ENCODE results near the gene NARF.

Gene NARF

GRCh38 chr17:82446649-82447048 is 11.9 kb upstream of the NARF start:
- Histone ChIP-seq H2AK5ac (ENCODE audit: low read length) (no peak overlapping the region), H3K27ac (ENCODE audit: low read depth, low read length) (no peak overlapping the region), H3K79me1 (ENCODE audit: low read length) (no peaks in the 10 kb centered on the region), H3K23ac (ENCODE audit: low read length) (no peak overlapping the region), H3K4me2 (ENCODE audit: low read length) (no peak overlapping the region), H3K56ac (ENCODE audit: low read length) (no peak overlapping the region), H2BK5ac (ENCODE audit: low read length) (no peak overlapping the region), H3K79me2 (ENCODE audit: control insufficient read depth, insufficient read depth, low read length) (no peaks in the 10 kb centered on the region), H3K4me1 (ENCODE audit: control insufficient read depth, low read depth, low read length) (no peaks in the 10 kb centered on the region), H3K4ac (ENCODE audit: low read depth, low read length) (no peak overlapping the region), H3K4me3 (ENCODE audit: low read length) (no peak overlapping the region), H4K5ac (ENCODE audit: low read length) (no peak overlapping the region), H3K36me3 (ENCODE audit: control insufficient read depth, insufficient read depth, low read length) (no peaks in the 10 kb centered on the region), H2BK120ac (ENCODE audit: low read depth, low read length) (no peak overlapping the region), H3K9ac (ENCODE audit: low read length) (no peak overlapping the region), H3K27me3 (ENCODE audit: insufficient read depth, low read length, poor library complexity) (no peaks in the 10 kb centered on the region), H4K8ac (ENCODE audit: low read depth, low read length) (no peak overlapping the region), H2BK15ac (replicated peaks; ENCODE audit: low read depth) (no peak overlapping the region), H3K18ac (ENCODE audit: low read length) (no peak overlapping the region)
- no peak for DNase-seq
- no CpG with 5 or more reads among the region's 12 CpGs for WGBS (ENCODE audit: extremely low coverage, insufficient coverage, low lambda C conversion rate)

- no peak overlapping the region for H4K8ac ChIP-seq (ENCODE audit: low read depth, low read length)
- no peak overlapping the region for H3K4me3 ChIP-seq (ENCODE audit: low read length)
- no peak overlapping the region for H3K4ac ChIP-seq (ENCODE audit: low read depth, low read length)
- H3K27ac ChIP-seq (ENCODE audit: low read depth, low read length) = no peak overlapping the region
- H3K4me2 ChIP-seq (ENCODE audit: low read length) = no peak overlapping the region
- no peak overlapping the region for H2BK15ac ChIP-seq (replicated peaks; ENCODE audit: low read depth)
- H3K4me1 ChIP-seq (ENCODE audit: control insufficient read depth, low read depth, low read length) = no peaks in the 10 kb centered on the region
- no peaks in the 10 kb centered on the region for H3K79me2 ChIP-seq (ENCODE audit: control insufficient read depth, insufficient read depth, low read length)
- H3K18ac ChIP-seq (ENCODE audit: low read length) = no peak overlapping the region
- WGBS (ENCODE audit: extremely low coverage, insufficient coverage, low lambda C conversion rate) = no CpG with 5 or more reads among the region's 11 CpGs
- no peak overlapping the region for H2AK5ac ChIP-seq (ENCODE audit: low read length)
- no peak overlapping the region for H3K9ac ChIP-seq (ENCODE audit: low read length)
- no peak overlapping the region for H3K56ac ChIP-seq (ENCODE audit: low read length)
- no peak overlapping the region for H3K23ac ChIP-seq (ENCODE audit: low read length)
- H2BK5ac ChIP-seq (ENCODE audit: low read length) = no peak overlapping the region
- no peak overlapping the region for H4K5ac ChIP-seq (ENCODE audit: low read length)
- H3K36me3 ChIP-seq (ENCODE audit: control insufficient read depth, insufficient read depth, low read length) = no peaks in the 10 kb centered on the region
- no peak for DNase-seq
- H2BK120ac ChIP-seq (ENCODE audit: low read depth, low read length) = no peak overlapping the region
- H3K27me3 ChIP-seq (ENCODE audit: insufficient read depth, low read length, poor library complexity) = no peaks in the 10 kb centered on the region
- H3K79me1 ChIP-seq (ENCODE audit: low read length) = no peaks in the 10 kb centered on the region
These were observed 10.7 kb upstream of the NARF start for GRCh38 chr17:82447876-82448275.

GRCh38 chr17:82449131-82449882 is 9.2 kb upstream of the NARF start:
- H3K23ac ChIP-seq (ENCODE audit: low read length) = no peak overlapping the region
- no peak overlapping the region for H4K8ac ChIP-seq (ENCODE audit: low read depth, low read length)
- H3K4me3 ChIP-seq (ENCODE audit: low read length) = no peak overlapping the region
- H3K36me3 ChIP-seq (ENCODE audit: control insufficient read depth, insufficient read depth, low read length) = no peaks in the 10 kb centered on the region
- H3K27me3 ChIP-seq (ENCODE audit: insufficient read depth, low read length, poor library complexity) = no peaks in the 10 kb centered on the region
- H2BK5ac ChIP-seq (ENCODE audit: low read length) = no peak overlapping the region
- peak overlapping the region; percentile 20 for H3K9ac ChIP-seq (ENCODE audit: low read length)
- DNase-seq = peak; percentile 31
- no peak overlapping the region for H2BK120ac ChIP-seq (ENCODE audit: low read depth, low read length)
- H3K27ac ChIP-seq (ENCODE audit: low read depth, low read length) = no peak overlapping the region
- no peak overlapping the region for H2AK5ac ChIP-seq (ENCODE audit: low read length)
- H2BK15ac ChIP-seq (replicated peaks; ENCODE audit: low read depth) = no peak overlapping the region
- no peak overlapping the region for H3K18ac ChIP-seq (ENCODE audit: low read length)
- no peaks in the 10 kb centered on the region for H3K79me2 ChIP-seq (ENCODE audit: control insufficient read depth, insufficient read depth, low read length)
- H3K4me1 ChIP-seq (ENCODE audit: control insufficient read depth, low read depth, low read length) = no peaks in the 10 kb centered on the region
- H3K56ac ChIP-seq (ENCODE audit: low read length) = peak overlapping the region; percentile 99
- H3K4me2 ChIP-seq (ENCODE audit: low read length) = no peak overlapping the region
- H3K4ac ChIP-seq (ENCODE audit: low read depth, low read length) = no peak overlapping the region
- H3K79me1 ChIP-seq (ENCODE audit: low read length) = no peaks in the 10 kb centered on the region
- no peak overlapping the region for H4K5ac ChIP-seq (ENCODE audit: low read length)
- WGBS (ENCODE audit: extremely low coverage, insufficient coverage, low lambda C conversion rate) = no CpG with 5 or more reads among the region's 30 CpGs

GRCh38 chr17:82449883-82450356 is 8.6 kb upstream of the NARF start:
- no peak overlapping the region for H3K18ac ChIP-seq (ENCODE audit: low read length)
- WGBS (ENCODE audit: extremely low coverage, insufficient coverage, low lambda C conversion rate) = no CpG with 5 or more reads among the region's 18 CpGs
- peak overlapping the region; percentile 90 for H3K4me3 ChIP-seq (ENCODE audit: low read length)
- no peaks in the 10 kb centered on the region for H3K79me1 ChIP-seq (ENCODE audit: low read length)
- H3K56ac ChIP-seq (ENCODE audit: low read length) = peak overlapping the region; percentile 99
- DNase-seq = no peak
- no peak overlapping the region for H2BK120ac ChIP-seq (ENCODE audit: low read depth, low read length)
- no peaks in the 10 kb centered on the region for H3K36me3 ChIP-seq (ENCODE audit: control insufficient read depth, insufficient read depth, low read length)
- peak overlapping the region; percentile 45 for H3K23ac ChIP-seq (ENCODE audit: low read length)
- H3K27ac ChIP-seq (ENCODE audit: low read depth, low read length) = no peak overlapping the region
- H2BK15ac ChIP-seq (replicated peaks; ENCODE audit: low read depth) = no peak overlapping the region
- H4K8ac ChIP-seq (ENCODE audit: low read depth, low read length) = no peak overlapping the region
- no peaks in the 10 kb centered on the region for H3K27me3 ChIP-seq (ENCODE audit: insufficient read depth, low read length, poor library complexity)
- H4K5ac ChIP-seq (ENCODE audit: low read length) = no peak overlapping the region
- no peak overlapping the region for H3K4ac ChIP-seq (ENCODE audit: low read depth, low read length)
- no peak overlapping the region for H2AK5ac ChIP-seq (ENCODE audit: low read length)
- H3K9ac ChIP-seq (ENCODE audit: low read length) = peak overlapping the region; percentile 94
- H2BK5ac ChIP-seq (ENCODE audit: low read length) = no peak overlapping the region
- H3K4me2 ChIP-seq (ENCODE audit: low read length) = peak overlapping the region; percentile 83
- H3K4me1 ChIP-seq (ENCODE audit: control insufficient read depth, low read depth, low read length) = no peaks in the 10 kb centered on the region
- no peaks in the 10 kb centered on the region for H3K79me2 ChIP-seq (ENCODE audit: control insufficient read depth, insufficient read depth, low read length)

GRCh38 chr17:82450357-82451106 is 8.0 kb upstream of the NARF start, which contains the start of gene CYBC1:
CYBC1 (minus strand) TSS chr17:82450752; CDS start chr17:82449254, 1,498 bp downstream.
- no CpG with 5 or more reads among the region's 91 CpGs for WGBS (ENCODE audit: extremely low coverage, insufficient coverage, low lambda C conversion rate)

More at GRCh38 chr17:82450357-82451106, 8.0 kb upstream of the NARF start, which contains the start of gene CYBC1:
- Histone ChIP-seq H3K4me2 (ENCODE audit: low read length) (peak within 1 kb of the TSS; percentile 83), H3K36me3 (ENCODE audit: control insufficient read depth, insufficient read depth, low read length) (no peaks in the 10 kb centered on the region), H3K27ac (ENCODE audit: low read depth, low read length) (peak within 1 kb of the TSS; percentile 37), H2BK120ac (ENCODE audit: low read depth, low read length) (no peak within 1 kb of the TSS), H2BK15ac (replicated peaks; ENCODE audit: low read depth) (no peak within 1 kb of the TSS), H3K4me3 (ENCODE audit: low read length) (peak within 1 kb of the TSS; percentile 90), H4K5ac (ENCODE audit: low read length) (peak within 1 kb of the TSS; percentile 44), H3K4ac (ENCODE audit: low read depth, low read length) (peak within 1 kb of the TSS; percentile 83), H3K27me3 (ENCODE audit: insufficient read depth, low read length, poor library complexity) (no peaks in the 10 kb centered on the region), H3K79me2 (ENCODE audit: control insufficient read depth, insufficient read depth, low read length) (no peaks in the 10 kb centered on the region), H3K18ac (ENCODE audit: low read length) (peak within 1 kb of the TSS; percentile 85), H3K79me1 (ENCODE audit: low read length) (no peaks in the 10 kb centered on the region), H2BK5ac (ENCODE audit: low read length) (no peak within 1 kb of the TSS), H3K23ac (ENCODE audit: low read length) (peak within 1 kb of the TSS; percentile 45), H3K9ac (ENCODE audit: low read length) (peak within 1 kb of the TSS; percentile 94), H3K56ac (ENCODE audit: low read length) (peak within 1 kb of the TSS; percentile 99), H3K4me1 (ENCODE audit: control insufficient read depth, low read depth, low read length) (no peaks in the 10 kb centered on the region), H2AK5ac (ENCODE audit: low read length) (no peak within 1 kb of the TSS), H4K8ac (ENCODE audit: low read depth, low read length) (peak within 1 kb of the TSS; percentile 7)
- peak; percentile 93 for DNase-seq
